Trophoblast cell (in vitro differentiated cells and primary cell): ENCODE results near the gene DYRK2.

Source experiments
- DNase-seq, 2 donors: peaks; one replicate each; pipeline ENCODE4 v3.0.0-alpha.2; 2016
- H2AFZ ChIP-seq: 2 replicates; pipeline ENCODE4 v1.6.1; 2013; ENCODE audit warnings: low read length, moderate library complexity, mild to moderate bottlenecking; ENCODE audit not compliant: insufficient read depth, poor library complexity
- H2AK5ac ChIP-seq: 2 replicates; pipeline ENCODE4 v1.6.1; 2013; ENCODE audit warnings: mild to moderate bottlenecking, low read length
- H2BK120ac ChIP-seq: 2 replicates; pipeline ENCODE4 v1.6.1; 2013; ENCODE audit warnings: low read length, mild to moderate bottlenecking, moderate library complexity; ENCODE audit not compliant: insufficient read depth, poor library complexity
- H2BK12ac ChIP-seq: 2 replicates; pipeline ENCODE4 v1.6.1; 2013; ENCODE audit warnings: mild to moderate bottlenecking, low read length, moderate library complexity
- H2BK5ac ChIP-seq: 2 replicates; pipeline ENCODE4 v1.6.1; 2013; ENCODE audit warnings: low read length, low read depth, moderate library complexity, mild to moderate bottlenecking; ENCODE audit not compliant: poor library complexity
- H3K14ac ChIP-seq: 2 replicates; pipeline ENCODE4 v1.6.1; 2013; ENCODE audit warnings: mild to moderate bottlenecking, low read length
- H3K18ac ChIP-seq: 2 replicates; pipeline ENCODE4 v1.6.1; 2013; ENCODE audit warnings: mild to moderate bottlenecking, low read length
- H3K23ac ChIP-seq: 2 replicates; pipeline ENCODE4 v1.6.1; 2013; ENCODE audit warnings: low read length
- H3K27ac ChIP-seq: 2 replicates; pipeline ENCODE4 v1.5.1; 2013; ENCODE audit warnings: low read depth, mild to moderate bottlenecking, inconsistent platforms, low read length, moderate library complexity
- H3K27me3 ChIP-seq: 2 replicates; pipeline ENCODE4 v1.6.1; 2013; ENCODE audit warnings: inconsistent platforms, mild to moderate bottlenecking, low read length, moderate library complexity; ENCODE audit not compliant: insufficient read depth
- H3K36me3 ChIP-seq, 2 experiments: 1 replicate in 1 of 2; 2 replicates in 1 of 2; pipeline ENCODE4 v1.6.1; 2013; ENCODE audit warnings: low read length in 2 of 2, mild to moderate bottlenecking in 2 of 2, moderate library complexity in 1 of 2; ENCODE audit not compliant: insufficient read depth in 2 of 2, control insufficient read depth in 1 of 2
- H3K4ac ChIP-seq: 2 replicates; pipeline ENCODE4 v1.6.1; 2013; ENCODE audit warnings: low read depth, mild to moderate bottlenecking, low read length, moderate library complexity
- H3K4me1 ChIP-seq, 2 experiments: 1 replicate in 1 of 2; 2 replicates in 1 of 2; pipeline ENCODE4 v1.6.1; 2013; ENCODE audit warnings: low read length in 2 of 2, mild to moderate bottlenecking in 2 of 2, moderate library complexity in 1 of 2; ENCODE audit not compliant: insufficient read depth in 2 of 2, control insufficient read depth in 1 of 2
- H3K4me2 ChIP-seq: 2 replicates; pipeline ENCODE4 v1.6.1; 2013; ENCODE audit warnings: inconsistent platforms, mild to moderate bottlenecking, low read length, moderate library complexity
- H3K4me3 ChIP-seq: 2 replicates; pipeline ENCODE4 v1.5.1; 2013; ENCODE audit warnings: mild to moderate bottlenecking, low read depth, low read length, inconsistent platforms
- H3K79me1 ChIP-seq: one replicate; pipeline ENCODE4 v1.6.1; 2013; ENCODE audit warnings: low read length
- H3K79me2 ChIP-seq: 2 replicates; pipeline ENCODE4 v1.6.1; 2013; ENCODE audit warnings: low read length, mild to moderate bottlenecking; ENCODE audit not compliant: control insufficient read depth, insufficient read depth, poor library complexity
- H3K9ac ChIP-seq: 2 replicates; pipeline ENCODE4 v1.6.1; 2013; ENCODE audit warnings: mild to moderate bottlenecking, low read length
- H3K9me3 ChIP-seq: 2 replicates; pipeline ENCODE4 v1.6.1; 2013; ENCODE audit warnings: low read depth, mild to moderate bottlenecking, control low read depth, inconsistent platforms, low read length; ENCODE audit not compliant: insufficient read depth
- H4K12ac ChIP-seq: 2 replicates; pipeline ENCODE4 v1.6.1; 2013; ENCODE audit warnings: low read depth, mild to moderate bottlenecking, low read length, moderate library complexity
- H4K8ac ChIP-seq: 2 replicates; pipeline ENCODE4 v1.6.1; 2013; ENCODE audit warnings: low read depth, mild to moderate bottlenecking, low read length, moderate library complexity
- H4K91ac ChIP-seq: one replicate; pipeline ENCODE4 v1.6.1; 2013; ENCODE audit warnings: low read depth, mild to moderate bottlenecking, low read length, moderate library complexity
- WGBS: extraction: QIAGEN DNeasy Blood & Tissue Kit; methylation state at CpG from one replicate; pipeline ENCODE4 v1.1.7; 2013; ENCODE audit warnings: missing lambda C conversion rate; ENCODE audit not compliant: insufficient read length, insufficient coverage; ENCODE audit errors: extremely low coverage; 5-methylcytosine and 5-hydroxymethylcytosine counted together

The DYRK2 gene

GRCh38 chr12:67633708-67634107 lies 14.8 kb upstream of the DYRK2 start:
- H2BK120ac ChIP-seq, result no peak overlapping the region
- no peak overlapping the region for H4K8ac ChIP-seq
- no peak for DNase-seq
- H3K9ac ChIP-seq, result no peak overlapping the region
- no peak overlapping the region for H2BK12ac ChIP-seq
- H3K18ac ChIP-seq, result no peak overlapping the region
- H3K4me2 ChIP-seq, result no peak overlapping the region
- H4K12ac ChIP-seq, result no peak overlapping the region
- H2AFZ ChIP-seq, result no peak overlapping the region
- no peak overlapping the region for H2BK5ac ChIP-seq
- peaks cover 3% of the 10 kb centered on the region for H3K79me1 ChIP-seq
- H3K36me3 ChIP-seq, result no peaks in the 10 kb centered on the region
- H4K91ac ChIP-seq, result no peak overlapping the region
- H3K4ac ChIP-seq, result no peak overlapping the region
- no peak overlapping the region for H3K4me3 ChIP-seq
- WGBS, result no CpG with 5 or more reads among the region's 2 CpGs
- no peaks in the 10 kb centered on the region for H3K4me1 ChIP-seq
- H3K27me3 ChIP-seq, result no peaks in the 10 kb centered on the region
- H2AK5ac ChIP-seq, result no peak overlapping the region
- no peaks in the 10 kb centered on the region for H3K79me2 ChIP-seq
- no peaks in the 10 kb centered on the region for H3K9me3 ChIP-seq
- no peak overlapping the region for H3K23ac ChIP-seq
- no peak overlapping the region for H3K14ac ChIP-seq
- H3K27ac ChIP-seq, result no peak overlapping the region

- no peaks in the 10 kb centered on the region for H3K9me3 ChIP-seq
Observed at GRCh38 chr12:67634303-67634761, 14.2 kb upstream of the DYRK2 start.

GRCh38 chr12:67637718-67638117 lies 10.8 kb upstream of the DYRK2 start:
- Histone ChIP-seq H2BK5ac (no peak overlapping the region), H4K91ac (no peak overlapping the region), H3K18ac (no peak overlapping the region), H3K36me3 (no peaks in the 10 kb centered on the region), H3K14ac (no peak overlapping the region), H4K8ac (no peak overlapping the region), H3K23ac (no peak overlapping the region), H3K9ac (no peak overlapping the region), H3K79me2 (no peaks in the 10 kb centered on the region), H2BK120ac (no peak overlapping the region), H3K27me3 (no peaks in the 10 kb centered on the region), H2AK5ac (no peak overlapping the region), H3K79me1 (no peaks in the 10 kb centered on the region), H3K4me2 (no peak overlapping the region), H3K27ac (no peak overlapping the region), H3K4me3 (no peak overlapping the region), H2AFZ (no peak overlapping the region), H2BK12ac (no peak overlapping the region), H3K9me3 (no peaks in the 10 kb centered on the region), H4K12ac (no peak overlapping the region), H3K4ac (no peak overlapping the region), H3K4me1 (peaks cover 0 to 2% of the 10 kb centered on the region in 2 experiments)
- DNase-seq, result no peak
- no CpG with 5 or more reads among the region's 3 CpGs for WGBS

More at GRCh38 chr12:67634303-67634761, 14.2 kb upstream of the DYRK2 start:
- no peak overlapping the region for H3K4me3 ChIP-seq
- H3K79me2 ChIP-seq, result no peaks in the 10 kb centered on the region
- H4K8ac ChIP-seq, result no peak overlapping the region
- no peak for DNase-seq
- no peak overlapping the region for H3K4me2 ChIP-seq
- no peaks in the 10 kb centered on the region for H3K27me3 ChIP-seq
- H4K91ac ChIP-seq, result no peak overlapping the region
- H3K4me1 ChIP-seq, result no peaks in the 10 kb centered on the region
- no peak overlapping the region for H2AFZ ChIP-seq
- H3K23ac ChIP-seq, result no peak overlapping the region
- no peak overlapping the region for H2BK5ac ChIP-seq
- no peak overlapping the region for H3K27ac ChIP-seq
- H2AK5ac ChIP-seq, result no peak overlapping the region
- no peak overlapping the region for H2BK120ac ChIP-seq
- no peak overlapping the region for H3K9ac ChIP-seq
- H2BK12ac ChIP-seq, result no peak overlapping the region
- peaks cover 3% of the 10 kb centered on the region for H3K79me1 ChIP-seq
- H4K12ac ChIP-seq, result no peak overlapping the region
- H3K4ac ChIP-seq, result no peak overlapping the region
- no peaks in the 10 kb centered on the region for H3K36me3 ChIP-seq
- no peak overlapping the region for H3K14ac ChIP-seq
- H3K18ac ChIP-seq, result no peak overlapping the region

- no peak overlapping the region for H3K18ac ChIP-seq
- H3K79me2 ChIP-seq, result no peaks in the 10 kb centered on the region
- no peak overlapping the region for H2BK5ac ChIP-seq
- no peak overlapping the region for H3K27ac ChIP-seq
- no peak overlapping the region for H3K23ac ChIP-seq
- H3K4ac ChIP-seq, result no peak overlapping the region
- no peak overlapping the region for H3K4me2 ChIP-seq
- H3K4me1 ChIP-seq, result peaks cover 0 to 2% of the 10 kb centered on the region in 2 experiments
- H3K27me3 ChIP-seq, result no peaks in the 10 kb centered on the region
- H2AK5ac ChIP-seq, result no peak overlapping the region
- no peak overlapping the region for H3K14ac ChIP-seq
- no peaks in the 10 kb centered on the region for H3K9me3 ChIP-seq
- no peak overlapping the region for H3K9ac ChIP-seq
- no peak overlapping the region for H2AFZ ChIP-seq
- no peak overlapping the region for H2BK120ac ChIP-seq
- no peak overlapping the region for H4K12ac ChIP-seq
- H3K4me3 ChIP-seq, result no peak overlapping the region
- no CpG with 5 or more reads among the region's 1 CpG for WGBS
- H4K8ac ChIP-seq, result no peak overlapping the region
- H2BK12ac ChIP-seq, result no peak overlapping the region
- H3K79me1 ChIP-seq, result no peaks in the 10 kb centered on the region
- H4K91ac ChIP-seq, result no peak overlapping the region
- DNase-seq, result no peak
- H3K36me3 ChIP-seq, result no peaks in the 10 kb centered on the region
Observed at GRCh38 chr12:67638694-67639093, 9.9 kb upstream of the DYRK2 start.
